DOHH2 (cell line): Measurements from ENCODE around the gene PLK2.

Experiments used
- H3F3A ChIP-seq: fragments of 200-600 bp; sonication (generic), shearing (Covaris generic); 2 replicates; pipeline ENCODE4 v1.6.0; 2016; ENCODE audit warnings: antibody characterized with exemption, mild to moderate bottlenecking; ENCODE audit not compliant: control insufficient read depth, insufficient read depth
- H3K27ac ChIP-seq: fragments of 200-600 bp; sonication (generic); 2 replicates; pipeline ENCODE4 v1.5.1; 2014; ENCODE audit warnings: low read depth, mild to moderate bottlenecking, low read length, moderate library complexity
- H3K27me3 ChIP-seq: fragments of 200-600 bp; sonication (generic); 2 replicates; pipeline ENCODE4 v1.6.1; 2014; ENCODE audit warnings: mild to moderate bottlenecking, low read length, mixed read lengths; ENCODE audit not compliant: control insufficient read depth
- H3K36me3 ChIP-seq: fragments of 200-600 bp; sonication (generic); 2 replicates; pipeline ENCODE4 v1.6.1; 2014; ENCODE audit warnings: mild to moderate bottlenecking, low read length, moderate library complexity, mixed read lengths; ENCODE audit not compliant: control insufficient read depth
- H3K4me1 ChIP-seq: fragments of 200-600 bp; sonication (generic); 2 replicates; pipeline ENCODE4 v1.6.1; 2014; ENCODE audit warnings: mild to moderate bottlenecking, low read length, mixed read lengths; ENCODE audit not compliant: control insufficient read depth
- H3K4me2 ChIP-seq: fragments of 200-600 bp; sonication (generic); 2 replicates; pipeline ENCODE4 v1.6.0; 2014; ENCODE audit warnings: mild to moderate bottlenecking, low read length, moderate library complexity
- H3K4me3 ChIP-seq: fragments of 200-600 bp; sonication (generic); 2 replicates; pipeline ENCODE4 v1.5.1; 2014; ENCODE audit warnings: mild to moderate bottlenecking, low read length, mixed read lengths
- H3K79me2 ChIP-seq: fragments of 200-600 bp; sonication (generic); 2 replicates; pipeline ENCODE4 v1.6.1; 2014; ENCODE audit warnings: mild to moderate bottlenecking, low read length, mixed read lengths; ENCODE audit not compliant: control insufficient read depth
- H3K9me2 ChIP-seq: fragments of 200-600 bp; sonication (generic); replicated peaks from 2 replicates; pipeline ENCODE4 v1.6.1; 2014; ENCODE audit warnings: mild to moderate bottlenecking, low read length, mixed read lengths; ENCODE audit not compliant: control insufficient read depth
- H3K9me3 ChIP-seq: fragments of 200-600 bp; sonication (generic); 2 replicates; pipeline ENCODE4 v1.6.1; 2014; ENCODE audit warnings: antibody characterized with exemption, low read length, mixed read lengths; ENCODE audit not compliant: control insufficient read depth, insufficient read depth
- H4K20me1 ChIP-seq: fragments of 200-600 bp; sonication (generic); 2 replicates; pipeline ENCODE4 v1.6.0; 2014; ENCODE audit warnings: low read depth, mild to moderate bottlenecking, antibody characterized with exemption, low read length, moderate library complexity; ENCODE audit not compliant: control insufficient read depth, insufficient read depth
- CTCF ChIP-seq: fragments of 200-600 bp; sonication (generic); IDR thresholded peaks from one replicate; pipeline ENCODE4 v1.5.1; 2014; ENCODE audit warnings: antibody characterized with exemption, mild to moderate bottlenecking, low read depth, low read length; ENCODE audit not compliant: poor library complexity, severe bottlenecking
- EZH2phosphoT487 ChIP-seq: fragments of 200-600 bp; sonication (generic); IDR thresholded peaks from 2 replicates; pipeline ENCODE4 v1.6.1; 2017; ENCODE audit warnings: borderline replicate concordance, mild to moderate bottlenecking, antibody characterized with exemption, low read length, moderate library complexity, mixed read lengths

The PLK2 gene

GRCh38 chr5:58493141-58493540, 33.3 kb upstream of the PLK2 start:
- Histone ChIP-seq H3K4me3 (peak overlapping the region; percentile 76), H4K20me1 (no peaks in the 10 kb centered on the region), H3K36me3 (peaks cover 34% of the 10 kb centered on the region), H3K4me1 (peaks cover 34% of the 10 kb centered on the region), H3K79me2 (peaks cover 24% of the 10 kb centered on the region), H3K4me2 (peak overlapping the region; percentile 68), H3K27me3 (no peaks in the 10 kb centered on the region), H3K9me3 (no peaks in the 10 kb centered on the region), H3K9me2 (no peaks in the 10 kb centered on the region), H3F3A (peaks cover 2% of the 10 kb centered on the region), H3K27ac (no peak overlapping the region)
- TF ChIP-seq CTCF (no peak), EZH2phosphoT487 (no peak)

- Histone ChIP-seq H3K9me3 (no peaks in the 10 kb centered on the region), H3K27me3 (no peaks in the 10 kb centered on the region), H3F3A (peaks cover 2% of the 10 kb centered on the region), H3K4me1 (peaks cover 36% of the 10 kb centered on the region), H3K4me2 (peak within 1 kb of the TSS; percentile 68), H3K4me3 (peak within 1 kb of the TSS; percentile 76), H3K27ac (peak within 1 kb of the TSS; percentile 75), H3K79me2 (peaks cover 24% of the 10 kb centered on the region), H3K36me3 (peaks cover 34% of the 10 kb centered on the region), H4K20me1 (no peaks in the 10 kb centered on the region), H3K9me2 (no peaks in the 10 kb centered on the region)
- TF ChIP-seq CTCF (no peak), EZH2phosphoT487 (no peak)
Measured at GRCh38 chr5:58491216-58491892, 31.5 kb upstream of the PLK2 start, which contains the start of gene GAPT. Gene GAPT, plus strand, starts transcription at chr5:58491435. Its CDS starts 3,102 bp downstream, at chr5:58494537.

- TF ChIP-seq EZH2phosphoT487, result no peak
- no peak for TF ChIP-seq CTCF
- Histone ChIP-seq H3K4me1 (peaks cover 39% of the 10 kb centered on the region), H3K4me2 (peak overlapping the region; percentile 68)
Measured at GRCh38 chr5:58490402-58491050, 30.6 kb upstream of the PLK2 start.

More at GRCh38 chr5:58490402-58491050, 30.6 kb upstream of the PLK2 start:
- Histone ChIP-seq H3K9me2 (no peaks in the 10 kb centered on the region), H3K9me3 (no peaks in the 10 kb centered on the region), H4K20me1 (no peaks in the 10 kb centered on the region), H3K79me2 (peaks cover 24% of the 10 kb centered on the region), H3K27ac (peak overlapping the region; percentile 75), H3K36me3 (peaks cover 27% of the 10 kb centered on the region), H3K27me3 (no peaks in the 10 kb centered on the region), H3F3A (peaks cover 2% of the 10 kb centered on the region), H3K4me3 (peak overlapping the region; percentile 76)
